Stimulated activated CD8-positive, alpha-beta memory T cell treated with anti-CD3 and anti-CD28 coated beads, Interleukin-12 subunit alpha, Interleukin-12 subunit beta, amount 100 ng/mL, for 1 hour (primary cell): ENCODE data around the gene ELL.

ENCODE experiments used
- DNase-seq: peaks from one replicate; pipeline ENCODE4 v3.0.0-alpha.2; 2020; ENCODE audit warnings: low read depth

Gene ELL

GRCh38 chr19:18445262-18445948 lies 76.5 kb downstream of the ELL start:
- no peak for DNase-seq

- no peak for DNase-seq
Measured at GRCh38 chr19:18444513-18444912, 77.4 kb downstream of the ELL start.

- DNase-seq: no peak
Measured at GRCh38 chr19:18443831-18444230, 78.0 kb downstream of the ELL start.

- DNase-seq: no peak
Measured at GRCh38 chr19:18443406-18443805, 78.5 kb downstream of the ELL start.

GRCh38 chr19:18442941-18443340 lies 78.9 kb downstream of the ELL start:
- DNase-seq: no peak

- DNase-seq: no peak
Measured at GRCh38 chr19:18441804-18442788, 79.8 kb downstream of the ELL start.

- DNase-seq: no peak
Measured at GRCh38 chr19:18440936-18441803, 80.7 kb downstream of the ELL start.

- DNase-seq: no peak
Measured at GRCh38 chr19:18440415-18440877, 81.4 kb downstream of the ELL start.

GRCh38 chr19:18439910-18440237 lies 82.0 kb downstream of the ELL start:
- DNase-seq: no peak

- no peak for DNase-seq
Measured at GRCh38 chr19:18439025-18439909, 82.6 kb downstream of the ELL start.

- DNase-seq: no peak
Measured at GRCh38 chr19:18438331-18439024, 83.4 kb downstream of the ELL start.

GRCh38 chr19:18437491-18438330 lies 84.2 kb downstream of the ELL start, which contains the start of gene ISYNA1:
Gene ISYNA1 (minus strand): TSS chr19:18438133. CDS start chr19:18437979, 154 bp downstream.
- DNase-seq: peak; percentile 35

- DNase-seq: peak; percentile 75
Measured at GRCh38 chr19:18436671-18437490, 85.0 kb downstream of the ELL start.

GRCh38 chr19:18435842-18436670 lies 85.8 kb downstream of the ELL start:
- no peak for DNase-seq

GRCh38 chr19:18435178-18435841 lies 86.6 kb downstream of the ELL start:
- no peak for DNase-seq

GRCh38 chr19:18434411-18435175 lies 87.3 kb downstream of the ELL start:
- DNase-seq: no peak
